GM06990 (cell line): ENCODE results near the gene SH3PXD2A.
"Not testable (repeated sequence)": the region's sequence is repeated elsewhere in the genome, so short reads cannot be mapped to it uniquely, and the experiment has no call there.

Experiments
- DNase-seq: peaks from one replicate; pipeline ENCODE4 v3.0.0-alpha.2; 2011; ENCODE audit not compliant: insufficient read length; ENCODE audit errors: extremely low read depth
- H3K27me3 ChIP-seq: replicated peaks from 2 replicates; pipeline ENCODE4 v1.6.0; 2011; ENCODE audit warnings: low read length; ENCODE audit not compliant: control insufficient read depth, insufficient read depth
- H3K36me3 ChIP-seq: 2 replicates; pipeline ENCODE4 v1.5.1; 2011; ENCODE audit warnings: low read length; ENCODE audit not compliant: control insufficient read depth, insufficient read depth
- H3K4me3 ChIP-seq: replicated peaks from 2 replicates; pipeline ENCODE4 v1.5.1; 2011; ENCODE audit warnings: low read depth, mild to moderate bottlenecking, control low read depth, low read length
- CTCF ChIP-seq: IDR thresholded peaks from 2 replicates; pipeline ENCODE4 v1.5.1; 2011; ENCODE audit warnings: low read length, control low read depth, mild to moderate bottlenecking, inconsistent platforms; ENCODE audit not compliant: insufficient read depth, poor library complexity, severe bottlenecking

SH3PXD2A gene

GRCh38 chr10:103763374-103764202 is 91.8 kb downstream of the SH3PXD2A start:
- Histone ChIP-seq H3K36me3 (no peaks in the 10 kb centered on the region), H3K27me3 (no peaks in the 10 kb centered on the region), H3K4me3 (no peak overlapping the region)
- TF ChIP-seq CTCF, result no peak
- no peak for DNase-seq

GRCh38 chr10:103762916-103763315 is 92.5 kb downstream of the SH3PXD2A start:
- Histone ChIP-seq H3K4me3 (no peak overlapping the region), H3K36me3 (no peaks in the 10 kb centered on the region), H3K27me3 (no peaks in the 10 kb centered on the region)
- no peak for TF ChIP-seq CTCF
- no peak for DNase-seq

- Histone ChIP-seq H3K36me3 (no peaks in the 10 kb centered on the region), H3K27me3 (no peaks in the 10 kb centered on the region), H3K4me3 (no peak overlapping the region)
- no peak for DNase-seq
- TF ChIP-seq CTCF, result no peak
Measured at GRCh38 chr10:103762162-103762561, 93.2 kb downstream of the SH3PXD2A start.

GRCh38 chr10:103761075-103761920 is 94.1 kb downstream of the SH3PXD2A start:
- TF ChIP-seq CTCF, result no peak
- Histone ChIP-seq H3K36me3 (no peaks in the 10 kb centered on the region), H3K4me3 (no peak overlapping the region), H3K27me3 (no peaks in the 10 kb centered on the region)
- no peak for DNase-seq

- not testable (repeated sequence) for H3K36me3 ChIP-seq, H3K27me3 ChIP-seq, H3K4me3 ChIP-seq, DNase-seq
Measured at GRCh38 chr10:103760233-103760632, 95.1 kb downstream of the SH3PXD2A start.
